OCI-LY1 (cell line): Measurements from ENCODE around the gene SHC1.

Experiments used
- EZH2 ChIP-seq: fragments of 200-600 bp; sonication (generic), shearing (Covaris generic); IDR thresholded peaks from 2 replicates; pipeline ENCODE4 v1.8.0; 2017; ENCODE audit warnings: borderline replicate concordance, mixed run types, mild to moderate bottlenecking, antibody characterized with exemption, low read length, moderate library complexity, mixed read lengths
- TF ChIP-seq, protein P1 (sequence below): fragments of 200-600 bp; sonication (generic), shearing (Covaris generic); IDR thresholded peaks from 2 replicates; pipeline ENCODE4 v1.5.1; 2017; ENCODE audit warnings: mild to moderate bottlenecking, antibody characterized with exemption, low read length, moderate library complexity, mixed read lengths

DNA sequence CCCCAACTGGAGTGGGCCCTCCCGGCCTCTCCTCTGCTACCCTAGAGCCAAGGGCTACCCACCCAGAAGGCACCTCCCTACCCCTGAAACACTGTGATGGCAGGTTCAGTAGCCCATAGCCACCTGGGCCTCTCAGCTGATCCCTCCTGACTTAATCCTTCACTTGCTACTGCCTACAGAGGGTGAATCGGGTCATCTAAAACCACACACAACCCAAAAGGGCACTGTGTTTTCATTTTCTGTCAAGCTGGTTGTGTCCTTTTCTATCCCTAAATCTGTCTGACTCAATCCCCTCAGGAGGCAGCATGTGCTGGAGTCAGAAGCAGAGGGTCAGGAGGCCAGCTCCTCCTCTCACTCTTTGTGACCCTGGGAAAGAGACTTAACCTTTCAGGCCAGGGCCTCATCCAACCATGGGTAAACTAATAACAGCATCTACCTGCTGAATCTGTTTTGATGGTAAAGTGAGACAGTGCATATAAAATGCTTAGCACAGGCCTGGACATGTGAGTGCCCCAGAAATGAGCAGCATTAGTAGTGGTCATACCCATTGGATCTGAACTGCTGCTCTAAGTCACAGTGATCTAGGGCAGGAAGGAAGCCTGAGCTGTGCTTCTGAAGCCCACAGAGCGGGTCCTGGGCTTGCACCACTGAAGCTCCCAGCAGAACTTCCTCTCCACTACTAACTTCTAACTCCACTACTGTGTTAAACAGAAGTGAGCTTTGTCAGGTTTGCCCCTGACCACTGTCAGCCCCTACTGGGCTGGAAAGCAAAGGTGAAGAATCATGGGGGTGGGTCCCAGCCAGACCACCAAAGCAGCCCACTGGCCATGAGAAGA, 45.0 kb downstream of the SHC1 start:
- TF ChIP-seq, protein P1, sequence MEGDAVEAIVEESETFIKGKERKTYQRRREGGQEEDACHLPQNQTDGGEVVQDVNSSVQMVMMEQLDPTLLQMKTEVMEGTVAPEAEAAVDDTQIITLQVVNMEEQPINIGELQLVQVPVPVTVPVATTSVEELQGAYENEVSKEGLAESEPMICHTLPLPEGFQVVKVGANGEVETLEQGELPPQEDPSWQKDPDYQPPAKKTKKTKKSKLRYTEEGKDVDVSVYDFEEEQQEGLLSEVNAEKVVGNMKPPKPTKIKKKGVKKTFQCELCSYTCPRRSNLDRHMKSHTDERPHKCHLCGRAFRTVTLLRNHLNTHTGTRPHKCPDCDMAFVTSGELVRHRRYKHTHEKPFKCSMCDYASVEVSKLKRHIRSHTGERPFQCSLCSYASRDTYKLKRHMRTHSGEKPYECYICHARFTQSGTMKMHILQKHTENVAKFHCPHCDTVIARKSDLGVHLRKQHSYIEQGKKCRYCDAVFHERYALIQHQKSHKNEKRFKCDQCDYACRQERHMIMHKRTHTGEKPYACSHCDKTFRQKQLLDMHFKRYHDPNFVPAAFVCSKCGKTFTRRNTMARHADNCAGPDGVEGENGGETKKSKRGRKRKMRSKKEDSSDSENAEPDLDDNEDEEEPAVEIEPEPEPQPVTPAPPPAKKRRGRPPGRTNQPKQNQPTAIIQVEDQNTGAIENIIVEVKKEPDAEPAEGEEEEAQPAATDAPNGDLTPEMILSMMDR, result no peak
- TF ChIP-seq EZH2, result no peak
